Fibroblast of skin of scalp (primary cell): ENCODE measurements around the gene TMEM204.
"Not testable (repeated sequence)": the region's sequence is repeated elsewhere in the genome, so short reads cannot be mapped to it uniquely, and the experiment has no call there.

ENCODE experiments used
- DNase-seq: peaks from one replicate; pipeline ENCODE4 v3.0.0-alpha.2; 2013

The TMEM204 gene

DNA sequence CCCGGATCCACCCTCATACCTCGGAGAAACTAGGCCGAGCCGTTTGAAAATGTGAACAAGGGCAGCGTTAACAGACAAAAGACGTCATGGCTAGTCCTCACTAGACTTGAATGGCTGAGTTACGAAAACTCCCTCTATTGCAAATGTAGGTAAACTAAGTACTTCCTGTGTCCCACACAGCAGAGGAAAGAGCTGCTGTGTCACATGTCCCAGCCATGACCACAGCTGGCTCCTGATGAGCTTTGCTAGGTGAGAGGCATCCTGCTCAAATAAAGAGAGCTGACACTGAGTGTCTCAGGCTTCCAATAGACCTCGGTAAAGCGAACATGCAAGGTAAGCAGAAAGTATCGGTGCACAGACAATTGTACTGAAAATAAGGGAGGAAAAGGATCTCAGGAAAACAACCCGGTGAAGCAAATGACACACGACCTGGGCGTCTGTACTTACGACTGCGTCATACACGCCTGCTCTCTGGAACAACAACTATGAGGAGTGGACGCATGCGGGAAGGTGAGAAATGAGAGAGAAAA is 26.0 kb downstream of the TMEM204 start:
- no peak for DNase-seq

- no peak for DNase-seq
Measured at GRCh38 chr16:1560153-1560552, 26.7 kb downstream of the TMEM204 start.

DNA sequence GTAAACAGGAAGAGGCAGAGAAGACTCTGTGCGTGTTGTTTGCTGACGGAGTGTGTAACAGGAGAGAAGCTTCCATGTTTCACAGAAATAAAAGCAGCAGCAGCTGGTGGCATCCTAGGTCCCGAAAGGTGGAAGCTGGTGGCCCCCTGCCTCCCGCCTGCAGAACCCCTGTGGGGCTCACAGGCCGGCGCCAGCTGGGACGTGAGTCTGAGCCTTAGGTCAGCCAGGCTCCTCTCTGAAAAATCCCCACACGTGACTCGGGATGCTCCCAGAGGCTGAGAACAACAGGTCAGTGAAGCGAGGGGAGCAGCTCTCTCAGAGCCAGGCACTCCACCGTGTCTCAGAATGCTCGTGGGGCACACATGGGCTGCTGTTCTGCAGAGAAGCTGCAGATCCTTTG is 27.4 kb downstream of the TMEM204 start:
- DNase-seq = no peak

GRCh38 chr16:1561266-1561665 is 27.8 kb downstream of the TMEM204 start:
- DNase-seq = no peak

- DNase-seq = no peak
Measured at GRCh38 chr16:1561836-1562235, 28.4 kb downstream of the TMEM204 start.

GRCh38 chr16:1563786-1564185 is 30.3 kb downstream of the TMEM204 start:
- no peak for DNase-seq

DNA sequence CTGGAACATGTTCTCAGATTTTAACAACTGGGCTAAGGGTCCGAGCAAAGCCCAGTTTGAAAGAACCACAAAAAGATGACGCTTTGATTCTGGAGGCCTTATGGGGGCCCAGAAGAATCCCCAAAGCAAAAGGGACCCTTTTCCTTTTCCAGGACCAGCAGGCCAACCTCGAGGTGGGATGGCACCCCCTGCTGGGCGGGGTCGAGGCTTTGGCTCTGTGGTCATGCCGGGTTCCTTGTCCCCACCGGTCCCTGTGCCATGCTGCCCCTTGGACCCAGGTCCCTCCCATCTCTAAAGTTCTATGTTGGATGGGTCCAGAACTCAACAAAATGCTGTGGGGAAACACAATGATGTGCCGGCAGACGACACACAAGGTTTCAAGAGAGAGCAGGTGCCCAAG is 30.9 kb downstream of the TMEM204 start:
- no peak for DNase-seq

DNA sequence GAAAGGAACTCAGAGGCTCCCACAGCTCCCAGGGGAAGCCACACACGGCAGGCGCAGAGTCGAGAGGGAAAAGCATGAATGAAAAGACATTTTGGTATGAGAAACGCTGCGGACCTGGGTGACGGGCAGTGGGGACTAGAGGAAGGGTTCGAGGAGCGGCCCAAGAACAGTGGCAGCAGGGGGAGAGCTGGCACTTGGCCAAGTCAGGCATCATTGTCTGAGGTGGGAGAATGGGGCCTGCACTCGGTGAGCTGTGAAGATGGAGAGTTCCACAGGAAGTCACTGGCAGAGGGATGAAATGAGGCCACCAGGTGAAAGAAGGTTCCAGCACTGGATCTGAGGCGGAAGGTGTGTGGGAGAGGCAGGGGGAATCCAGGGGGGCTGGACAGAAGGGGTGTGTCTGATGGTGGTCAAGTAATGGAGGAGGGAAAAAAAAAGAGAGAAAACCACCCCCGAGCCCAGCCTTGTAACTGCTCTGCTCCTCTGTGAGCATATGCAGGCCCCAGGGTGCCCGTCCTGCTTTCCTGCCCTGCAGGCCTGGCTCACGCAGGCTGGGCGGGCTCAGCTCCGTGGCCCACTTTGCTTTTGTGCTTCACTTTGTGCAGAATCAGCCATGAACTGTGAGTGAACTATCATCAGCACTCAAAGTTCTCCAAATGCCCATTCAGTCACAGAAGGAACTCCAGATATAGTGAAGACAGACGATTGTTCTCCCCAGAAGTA is 31.8 kb downstream of the TMEM204 start:
- DNase-seq = no peak

- no peak for DNase-seq
Measured at GRCh38 chr16:1567988-1568387, 34.5 kb downstream of the TMEM204 start.

DNA sequence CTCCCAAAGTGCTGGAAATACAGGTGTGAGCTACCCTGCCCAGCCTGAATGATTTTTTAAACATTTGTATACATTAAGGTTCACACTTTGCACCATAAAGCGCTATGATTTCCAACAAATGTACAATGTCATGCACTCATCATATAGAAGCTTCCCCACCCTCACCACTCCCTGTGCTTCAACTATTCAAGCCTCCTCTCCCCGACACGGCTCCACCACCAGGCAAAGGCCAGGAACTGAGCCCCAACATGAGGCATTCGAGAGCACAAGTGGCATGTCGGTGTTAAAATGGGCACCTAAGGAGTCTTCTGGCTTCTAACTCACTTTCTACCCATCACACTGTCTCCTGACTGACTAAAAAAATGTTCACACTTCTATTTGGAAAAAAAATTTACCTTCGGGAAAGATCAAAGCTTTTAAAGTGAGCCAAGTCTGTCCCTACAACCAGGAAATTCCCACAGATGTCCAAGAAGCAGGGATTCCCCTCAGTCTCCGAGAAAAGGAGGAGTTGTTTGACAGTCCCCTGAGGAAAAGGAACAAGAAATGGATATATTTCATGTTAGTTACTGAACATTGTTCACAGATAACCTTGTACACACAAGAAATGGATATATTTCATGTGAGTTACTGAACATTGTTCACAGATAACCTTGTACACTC is 37.7 kb downstream of the TMEM204 start:
- DNase-seq = no peak

DNA sequence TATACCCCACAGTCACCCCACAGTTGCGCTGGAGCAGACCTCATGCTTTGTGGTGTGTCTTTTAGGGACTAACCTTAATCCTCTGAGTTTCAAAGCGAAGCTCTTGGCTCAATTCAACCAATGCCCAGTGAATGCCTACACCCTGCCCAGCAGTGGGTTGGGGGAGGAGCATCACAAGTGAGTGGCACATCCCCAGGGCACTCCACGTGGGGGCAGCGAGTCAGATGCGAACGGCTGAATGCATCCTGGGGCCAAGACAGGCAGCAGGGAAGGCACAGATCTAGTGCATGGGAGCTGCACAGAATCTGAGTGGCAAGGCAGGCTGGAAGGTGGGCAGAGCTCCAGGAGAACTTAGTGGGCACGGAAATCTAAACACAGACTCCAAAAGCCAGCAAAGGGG is 39.2 kb downstream of the TMEM204 start:
- no peak for DNase-seq

DNA sequence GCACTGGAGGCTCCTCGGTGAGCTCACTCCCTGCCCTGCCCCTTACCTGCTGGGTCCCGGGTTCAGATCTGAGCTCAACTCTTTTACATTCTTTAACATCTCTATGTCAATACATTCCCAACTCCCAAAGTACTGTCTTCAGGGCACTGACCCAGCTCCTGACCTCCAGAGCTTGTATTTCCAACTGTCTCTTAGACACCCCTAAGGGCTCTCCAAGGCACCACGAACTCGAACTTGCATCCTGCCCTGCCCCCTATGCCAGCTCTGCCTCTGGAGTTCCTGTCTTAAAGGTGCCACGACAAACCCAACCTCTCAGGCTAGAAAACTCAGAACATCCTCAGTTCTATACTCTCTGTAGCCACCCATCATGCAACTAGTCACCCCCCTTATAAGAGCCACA is 39.8 kb downstream of the TMEM204 start:
- DNase-seq = no peak

- no peak for DNase-seq
Measured at GRCh38 chr16:1575578-1575977, 42.1 kb downstream of the TMEM204 start.

DNA sequence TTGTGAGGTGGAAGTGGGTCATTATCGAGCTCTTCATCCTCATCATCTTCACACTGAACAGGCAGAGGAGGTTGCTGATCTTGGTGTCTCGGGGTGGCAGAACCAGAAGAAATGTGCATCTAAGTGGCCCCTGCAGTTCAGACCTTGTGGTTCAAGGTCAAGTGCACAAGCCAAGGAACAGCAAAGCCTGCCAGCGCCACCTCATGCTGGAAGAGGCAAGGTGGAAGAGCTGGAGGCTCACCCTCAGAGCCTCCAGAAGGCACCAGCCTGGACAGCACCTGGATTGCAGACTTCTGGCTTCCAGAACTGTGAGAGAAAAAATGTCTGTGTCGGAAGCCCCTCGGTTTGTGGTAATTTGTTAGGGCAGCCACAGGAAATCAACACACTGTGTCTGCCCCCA is 45.7 kb downstream of the TMEM204 start:
- no peak for DNase-seq

DNA sequence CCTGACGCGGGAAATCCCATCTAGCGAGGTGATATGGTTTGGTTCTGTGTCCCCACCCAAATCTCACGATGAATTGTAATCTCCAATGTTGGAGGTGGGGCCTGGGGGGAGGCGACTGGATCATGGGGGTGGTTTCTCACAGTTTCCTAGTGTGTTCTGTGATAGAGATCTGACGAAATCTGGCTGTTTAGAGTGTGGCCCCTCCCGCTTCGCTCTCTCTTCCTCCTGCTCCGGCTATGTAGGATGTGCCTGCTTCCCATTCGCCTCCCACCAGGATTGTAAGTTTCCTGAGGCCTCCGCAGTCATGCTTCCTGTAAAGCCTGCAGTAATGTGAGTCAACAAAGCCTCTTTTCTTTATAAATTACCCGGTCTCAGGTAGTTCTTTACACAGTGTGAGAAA is 46.8 kb downstream of the TMEM204 start:
- DNase-seq = no peak

DNA sequence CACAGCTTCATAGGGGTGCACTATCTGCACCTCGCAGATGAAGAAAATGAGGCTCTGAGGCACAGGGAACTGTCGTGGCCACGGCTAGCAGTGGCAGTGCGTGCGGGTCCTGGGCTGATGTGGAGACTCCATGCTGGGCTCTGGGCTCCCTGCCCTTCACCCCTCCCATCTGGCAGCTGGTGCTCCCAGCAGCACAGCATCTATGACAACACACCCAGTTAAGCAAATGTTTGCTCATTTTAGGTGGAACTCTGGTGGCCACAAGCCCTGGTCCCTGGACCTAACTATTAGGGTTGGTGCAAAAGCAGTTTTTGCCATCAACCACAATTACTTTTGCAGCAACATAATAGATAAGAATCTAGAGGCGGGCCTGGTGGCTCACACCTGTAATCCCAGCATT is 47.5 kb downstream of the TMEM204 start:
- DNase-seq = no peak

GRCh38 chr16:1581804-1582203 is 48.3 kb downstream of the TMEM204 start:
- DNase-seq = no peak

GRCh38 chr16:1583180-1583579 is 49.7 kb downstream of the TMEM204 start:
- no peak for DNase-seq

GRCh38 chr16:1584926-1585484 is 51.5 kb downstream of the TMEM204 start:
- DNase-seq = no peak

- DNase-seq = no peak
Measured at GRCh38 chr16:1590366-1590765, 56.9 kb downstream of the TMEM204 start.

DNA sequence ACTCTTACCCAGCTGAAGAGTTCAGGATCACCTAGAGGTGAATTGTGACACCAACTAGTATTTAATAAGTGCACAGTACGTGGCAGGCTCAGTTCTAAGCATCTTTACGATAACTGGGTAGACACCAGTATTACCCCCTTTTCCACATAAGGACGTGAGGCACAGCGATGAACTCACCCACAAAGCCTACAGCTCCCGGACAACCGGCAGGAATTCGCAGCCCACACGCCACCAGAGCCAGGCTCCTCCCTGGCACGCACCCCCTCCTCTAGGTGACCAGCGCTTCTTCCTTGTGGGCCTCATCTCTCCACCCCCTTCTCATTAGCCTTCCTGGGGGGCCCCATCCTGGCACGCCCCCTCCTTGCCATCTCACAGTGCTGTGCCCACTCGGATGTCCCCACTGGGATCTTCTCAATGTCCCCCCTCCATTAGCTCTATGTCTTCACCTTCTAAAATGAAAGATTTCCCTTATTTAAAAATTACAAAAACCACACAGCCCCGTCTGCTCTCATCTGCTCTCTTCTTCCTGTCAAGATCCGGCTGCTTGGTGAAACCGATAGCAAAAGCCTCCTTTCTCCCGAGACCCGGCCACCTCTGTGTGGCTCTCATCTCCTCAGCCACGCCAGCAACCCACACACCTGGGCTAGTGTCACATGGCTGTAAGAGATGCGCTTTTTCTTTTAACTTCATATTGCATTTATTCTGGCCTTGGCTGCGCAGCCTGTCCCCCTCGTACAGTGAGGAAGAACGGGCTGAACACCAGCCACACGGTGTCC is 57.7 kb downstream of the TMEM204 start:
- no peak for DNase-seq

DNA sequence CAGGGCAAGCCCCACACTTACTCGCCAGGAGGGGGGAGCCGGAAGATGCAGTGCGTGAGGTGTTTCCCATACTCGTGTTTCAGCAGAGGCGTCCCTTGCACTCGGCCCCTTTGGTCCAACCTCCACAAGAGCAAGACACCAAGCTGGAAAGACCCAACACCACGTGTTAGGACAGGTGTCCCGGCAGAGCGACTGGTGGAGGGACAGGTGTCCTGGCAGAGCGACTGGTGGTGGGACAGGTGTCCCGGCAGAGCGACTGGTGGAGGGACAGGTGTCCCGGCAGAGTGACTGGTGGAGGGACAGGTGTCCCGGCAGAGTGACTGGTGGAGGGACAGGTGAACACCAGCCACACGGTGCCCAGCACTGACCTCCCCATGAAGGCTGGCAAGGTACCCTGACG is 59.0 kb downstream of the TMEM204 start:
- no peak for DNase-seq

DNA sequence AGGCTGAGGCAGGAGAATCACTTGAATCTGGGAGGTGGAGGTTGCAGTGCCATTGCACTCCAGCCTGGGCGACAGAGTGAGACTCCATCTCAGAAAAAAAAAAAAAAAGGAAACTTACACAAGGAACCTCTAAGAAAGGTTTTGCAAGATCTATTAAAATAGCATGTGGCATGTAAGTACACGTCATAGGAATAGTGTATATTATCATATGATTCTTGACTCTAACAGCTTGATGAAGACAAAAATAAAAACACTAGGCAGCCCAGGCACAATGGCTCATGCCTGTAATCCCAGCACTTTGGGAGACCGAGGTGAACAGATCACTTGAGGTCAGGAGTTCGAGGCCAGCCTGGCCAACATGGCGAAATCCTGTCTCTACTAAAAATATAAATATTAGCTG is 62.0 kb downstream of the TMEM204 start:
- not testable (repeated sequence) for DNase-seq
